ENCODE data around the gene SLC45A2.
"Not testable (repeated sequence)": the region's sequence is repeated elsewhere in the genome, so short reads cannot be mapped to it uniquely, and the experiment has no call there.

The SLC45A2 gene

GRCh38 chr5:33984671-33985124, at the start of gene SLC45A2:
TSS of gene SLC45A2 (minus strand) at chr5:33984693. CDS start at chr5:33984583, 110 bp downstream.
- DNase-seq = no peak

- no peak for DNase-seq
Observed at GRCh38 chr5:34031966-34032365, 47.5 kb upstream of the SLC45A2 start.

- DNase-seq = no peak
Observed at GRCh38 chr5:34031117-34031516, 46.6 kb upstream of the SLC45A2 start.

GRCh38 chr5:34030585-34030984, 46.1 kb upstream of the SLC45A2 start:
- not testable (repeated sequence) for DNase-seq

- no peak for DNase-seq
Observed at GRCh38 chr5:34030048-34030447, 45.6 kb upstream of the SLC45A2 start.

GRCh38 chr5:34028349-34028748, 43.9 kb upstream of the SLC45A2 start:
- DNase-seq = no peak

- DNase-seq = no peak
Observed at GRCh38 chr5:34026089-34026761, 41.7 kb upstream of the SLC45A2 start.

GRCh38 chr5:34022121-34022705, 37.7 kb upstream of the SLC45A2 start:
- DNase-seq = peak; percentile 86

GRCh38 chr5:34021334-34021733, 36.8 kb upstream of the SLC45A2 start:
- DNase-seq = no peak

GRCh38 chr5:34020726-34021125, 36.2 kb upstream of the SLC45A2 start:
- DNase-seq = no peak

GRCh38 chr5:34017254-34017653, 32.8 kb upstream of the SLC45A2 start:
- no peak for DNase-seq

- DNase-seq = no peak
Observed at GRCh38 chr5:34016750-34017149, 32.3 kb upstream of the SLC45A2 start.

GRCh38 chr5:34016222-34016621, 31.7 kb upstream of the SLC45A2 start:
- no peak for DNase-seq

- peak; percentile 8 for DNase-seq
Observed at GRCh38 chr5:34015120-34015822, 30.8 kb upstream of the SLC45A2 start.

- DNase-seq = no peak
Observed at GRCh38 chr5:34014626-34015025, 30.1 kb upstream of the SLC45A2 start.

- no peak for DNase-seq
Observed at GRCh38 chr5:34013547-34013946, 29.1 kb upstream of the SLC45A2 start.

- no peak for DNase-seq
Observed at GRCh38 chr5:34012791-34013190, 28.3 kb upstream of the SLC45A2 start.

- no peak for DNase-seq
Observed at GRCh38 chr5:34011536-34011935, 27.0 kb upstream of the SLC45A2 start.

- not testable (repeated sequence) for DNase-seq
Observed at GRCh38 chr5:34010146-34010545, 25.7 kb upstream of the SLC45A2 start.

- no peak for DNase-seq
Observed at GRCh38 chr5:34009610-34010009, 25.1 kb upstream of the SLC45A2 start.

GRCh38 chr5:34008802-34009201, 24.3 kb upstream of the SLC45A2 start:
- no peak for DNase-seq

GRCh38 chr5:34007621-34008600, 23.4 kb upstream of the SLC45A2 start, which contains the start of gene AMACR:
TSS of gene AMACR (minus strand) at chr5:34008050. CDS start at chr5:34008019, 31 bp downstream.
- peak; percentile 95 for DNase-seq

- DNase-seq = no peak
Observed at GRCh38 chr5:34007201-34007620, 22.7 kb upstream of the SLC45A2 start.
